ENCODE results near the gene ARHGAP9.
A peak's percentile ranks its signal among the peaks of the same experiment; 100 is the strongest.

The ARHGAP9 gene

DNA sequence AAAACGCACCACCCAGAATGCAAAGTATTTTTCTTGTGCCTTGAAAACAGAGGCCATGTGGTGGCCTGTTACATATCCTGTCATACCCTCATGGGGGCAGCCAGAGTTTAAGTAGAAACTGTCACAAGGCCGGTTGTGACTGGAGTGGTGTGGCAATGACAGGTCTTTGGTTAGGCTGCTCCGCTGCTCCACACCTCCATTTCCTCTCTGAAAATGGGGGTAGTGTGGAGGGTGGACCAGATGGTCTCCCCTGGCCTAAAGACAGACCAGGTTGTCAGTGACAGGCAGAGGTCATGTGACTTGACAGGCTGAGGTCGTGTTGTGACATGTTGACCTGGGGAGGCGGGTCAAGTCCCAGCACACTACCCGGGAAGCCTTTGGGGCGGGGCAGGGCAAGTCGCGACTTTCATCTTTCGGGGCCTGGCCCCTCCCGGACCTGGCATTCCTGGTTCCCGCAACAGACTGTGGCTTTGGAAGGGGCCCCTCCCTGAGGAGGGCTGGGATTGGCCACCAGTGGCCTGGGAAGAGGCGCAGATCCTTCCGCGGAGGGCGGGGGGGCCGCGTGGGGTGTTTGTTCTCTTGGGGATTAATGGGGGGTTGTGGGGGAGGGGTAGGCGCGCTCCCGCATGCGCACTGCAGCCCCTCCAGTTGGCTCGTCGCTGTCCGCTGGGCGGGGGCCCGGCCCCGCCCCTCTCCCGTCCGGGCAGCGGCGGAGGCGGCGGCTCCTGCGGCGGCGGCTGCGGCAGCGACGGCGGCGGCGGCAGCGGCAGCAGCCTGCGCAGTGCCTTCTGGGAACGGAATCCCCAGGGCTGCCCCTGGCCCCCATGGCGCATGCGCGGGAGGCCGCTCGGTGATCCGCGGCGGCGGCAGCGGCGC is 42.6 kb upstream of the ARHGAP9 start, which contains the start of gene MBD6 (continued):
- peak; percentile 12; the same call in 1 of the 2 replicates for TF ChIP-seq ZNF239 (tag by site-specific recombination; IDR thresholded peaks at IDR 0.05)
- TF ChIP-seq ZNF600 (tag by site-specific recombination; IDR thresholded peaks at IDR 0.05): peak; percentile 91
- TF ChIP-seq SP7 (tag by site-specific recombination; IDR thresholded peaks at IDR 0.05): peak; percentile 91
- TF ChIP-seq ZNF362 (tag by site-specific recombination; IDR thresholded peaks at IDR 0.05): no peak
- no peak for TF ChIP-seq ZNF214 (tag by site-specific recombination; IDR thresholded peaks at IDR 0.05; ENCODE audit: borderline replicate concordance)
- no peak for TF ChIP-seq ZNF521 (tag by site-specific recombination; IDR thresholded peaks at IDR 0.05)
- TF ChIP-seq YY2 (tag by site-specific recombination; IDR thresholded peaks at IDR 0.05): peak; percentile 70; the same call in 1 of the 2 replicates
- TF ChIP-seq ZNF423 (tag by site-specific recombination; IDR thresholded peaks at IDR 0.05): peak; percentile 93
- TF ChIP-seq, protein P1, sequence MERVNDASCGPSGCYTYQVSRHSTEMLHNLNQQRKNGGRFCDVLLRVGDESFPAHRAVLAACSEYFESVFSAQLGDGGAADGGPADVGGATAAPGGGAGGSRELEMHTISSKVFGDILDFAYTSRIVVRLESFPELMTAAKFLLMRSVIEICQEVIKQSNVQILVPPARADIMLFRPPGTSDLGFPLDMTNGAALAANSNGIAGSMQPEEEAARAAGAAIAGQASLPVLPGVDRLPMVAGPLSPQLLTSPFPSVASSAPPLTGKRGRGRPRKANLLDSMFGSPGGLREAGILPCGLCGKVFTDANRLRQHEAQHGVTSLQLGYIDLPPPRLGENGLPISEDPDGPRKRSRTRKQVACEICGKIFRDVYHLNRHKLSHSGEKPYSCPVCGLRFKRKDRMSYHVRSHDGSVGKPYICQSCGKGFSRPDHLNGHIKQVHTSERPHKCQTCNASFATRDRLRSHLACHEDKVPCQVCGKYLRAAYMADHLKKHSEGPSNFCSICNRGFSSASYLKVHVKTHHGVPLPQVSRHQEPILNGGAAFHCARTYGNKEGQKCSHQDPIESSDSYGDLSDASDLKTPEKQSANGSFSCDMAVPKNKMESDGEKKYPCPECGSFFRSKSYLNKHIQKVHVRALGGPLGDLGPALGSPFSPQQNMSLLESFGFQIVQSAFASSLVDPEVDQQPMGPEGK (tag by site-specific recombination; IDR thresholded peaks at IDR 0.05): peak; percentile 99
- TF ChIP-seq FEZF1 (tag by site-specific recombination; IDR thresholded peaks at IDR 0.05): peak; percentile 72
- TF ChIP-seq ZNF2 (tag by site-specific recombination; IDR thresholded peaks at IDR 0.05): peak; percentile 69; the same call in 1 of the 2 replicates
- TF ChIP-seq ZBTB20 (tag by site-specific recombination; IDR thresholded peaks at IDR 0.05): peak; percentile 87
- TF ChIP-seq ZNF211 (tag by site-specific recombination; IDR thresholded peaks at IDR 0.05; ENCODE audit: low read depth): no peak
- 0 out of 2 replicates have a peak, but pooled peaks have one; percentile 24 for TF ChIP-seq ZFP37 (tag by site-specific recombination; IDR thresholded peaks at IDR 0.05)
- TF ChIP-seq REPIN1 (tag by site-specific recombination; IDR thresholded peaks at IDR 0.05; ENCODE audit: low read depth): no peak
- TF ChIP-seq KLF10 (tag by site-specific recombination; IDR thresholded peaks at IDR 0.05): peak; percentile 92
- TF ChIP-seq ZNF221 (tag by site-specific recombination; IDR thresholded peaks at IDR 0.05; ENCODE audit: borderline replicate concordance): no peak
- no peak for TF ChIP-seq ZNF792 (tag by site-specific recombination; IDR thresholded peaks at IDR 0.05)
- TF ChIP-seq ZBTB21 (tag by site-specific recombination; IDR thresholded peaks at IDR 0.05): 0 out of 2 replicates have a peak, but pooled peaks have one; percentile 15
- TF ChIP-seq ZNF350 (tag by site-specific recombination; IDR thresholded peaks at IDR 0.05): no peak
- TF ChIP-seq WT1 (tag by site-specific recombination; IDR thresholded peaks at IDR 0.05): peak; percentile 68; the same call in 1 of the 2 replicates
- peak; percentile 91 for TF ChIP-seq ZEB2 (tag by site-specific recombination; IDR thresholded peaks at IDR 0.05)
- TF ChIP-seq ZSCAN30 (tag by site-specific recombination; IDR thresholded peaks at IDR 0.05): peak; percentile 56
- TF ChIP-seq, protein P2, sequence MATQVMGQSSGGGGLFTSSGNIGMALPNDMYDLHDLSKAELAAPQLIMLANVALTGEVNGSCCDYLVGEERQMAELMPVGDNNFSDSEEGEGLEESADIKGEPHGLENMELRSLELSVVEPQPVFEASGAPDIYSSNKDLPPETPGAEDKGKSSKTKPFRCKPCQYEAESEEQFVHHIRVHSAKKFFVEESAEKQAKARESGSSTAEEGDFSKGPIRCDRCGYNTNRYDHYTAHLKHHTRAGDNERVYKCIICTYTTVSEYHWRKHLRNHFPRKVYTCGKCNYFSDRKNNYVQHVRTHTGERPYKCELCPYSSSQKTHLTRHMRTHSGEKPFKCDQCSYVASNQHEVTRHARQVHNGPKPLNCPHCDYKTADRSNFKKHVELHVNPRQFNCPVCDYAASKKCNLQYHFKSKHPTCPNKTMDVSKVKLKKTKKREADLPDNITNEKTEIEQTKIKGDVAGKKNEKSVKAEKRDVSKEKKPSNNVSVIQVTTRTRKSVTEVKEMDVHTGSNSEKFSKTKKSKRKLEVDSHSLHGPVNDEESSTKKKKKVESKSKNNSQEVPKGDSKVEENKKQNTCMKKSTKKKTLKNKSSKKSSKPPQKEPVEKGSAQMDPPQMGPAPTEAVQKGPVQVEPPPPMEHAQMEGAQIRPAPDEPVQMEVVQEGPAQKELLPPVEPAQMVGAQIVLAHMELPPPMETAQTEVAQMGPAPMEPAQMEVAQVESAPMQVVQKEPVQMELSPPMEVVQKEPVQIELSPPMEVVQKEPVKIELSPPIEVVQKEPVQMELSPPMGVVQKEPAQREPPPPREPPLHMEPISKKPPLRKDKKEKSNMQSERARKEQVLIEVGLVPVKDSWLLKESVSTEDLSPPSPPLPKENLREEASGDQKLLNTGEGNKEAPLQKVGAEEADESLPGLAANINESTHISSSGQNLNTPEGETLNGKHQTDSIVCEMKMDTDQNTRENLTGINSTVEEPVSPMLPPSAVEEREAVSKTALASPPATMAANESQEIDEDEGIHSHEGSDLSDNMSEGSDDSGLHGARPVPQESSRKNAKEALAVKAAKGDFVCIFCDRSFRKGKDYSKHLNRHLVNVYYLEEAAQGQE (tag by site-specific recombination; IDR thresholded peaks at IDR 0.05): no peak
- TF ChIP-seq ZNF169 (tag by site-specific recombination; IDR thresholded peaks at IDR 0.05): no peak
- no peak for TF ChIP-seq ZNF433 (tag by site-specific recombination; IDR thresholded peaks at IDR 0.05; ENCODE audit: low read depth)
- peak; percentile 67 for TF ChIP-seq ZNF580 (tag by site-specific recombination; IDR thresholded peaks at IDR 0.05)
- peak; percentile 55; the same call in 1 of the 2 replicates for TF ChIP-seq ZSCAN18 (tag by site-specific recombination; IDR thresholded peaks at IDR 0.05)

All from HEK293 (cell line).